Measurements from ENCODE around the gene NEAT1. TPM values are rescaled to one million over a fixed set of nuclear protein-coding genes. Genes with fewer than 3 reads are reported as not detected.

NEAT1 gene
- total and polyA plus RNA-seq, 9 of the 15 experiments (the other 6 are each of a cell fraction or from before 2014, with no cell fraction given) = 20.1 to 389 (median 62.8) TPM

DNA sequence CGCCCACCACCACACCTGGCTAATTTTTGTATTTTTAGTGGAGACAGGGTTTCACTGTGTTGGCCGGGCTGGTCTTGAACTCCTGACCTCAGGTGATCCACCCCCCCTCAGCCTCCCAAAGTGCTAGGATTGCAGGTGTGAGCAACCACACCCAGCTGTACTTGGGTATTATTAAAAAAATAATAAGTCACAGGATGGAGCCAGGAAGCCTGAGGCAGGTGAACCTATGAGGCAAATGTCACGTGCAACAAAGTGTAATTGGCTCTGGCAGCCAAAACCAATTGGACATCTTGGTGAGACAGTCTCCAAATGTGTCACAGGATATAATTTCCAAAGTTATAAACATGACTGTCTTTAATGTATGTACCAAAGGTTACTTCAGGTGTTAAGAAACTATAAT is 52.3 kb downstream of the NEAT1 start:
- Histone ChIP-seq H4K20me1 (replicated peaks; ENCODE audit: control insufficient read depth, insufficient read depth, low read length) (no peaks in the 10 kb centered on the region; the same call in 1 of the 2 replicates), H3K4me3 (no peak overlapping the region), H3K27me3 (ENCODE audit: control insufficient read depth in 2 of 2, insufficient read depth in 2 of 2, low read length in 2 of 2) (no peaks in the 10 kb centered on the region), H3K9ac (ENCODE audit: insufficient read depth in 1 of 2, low read depth in 2 of 2, low read length in 2 of 2) (peak overlapping the region in 1 of 2 experiments; percentile 33; a peak in 2 of 4 replicates), H3K36me3 (ENCODE audit: control insufficient read depth, insufficient read depth, low read length) (peaks cover 9% of the 10 kb centered on the region; the same call in 1 of the 3 replicates), H2AFZ (ENCODE audit: low read depth, low read length) (no peak overlapping the region), H3K9me3 (replicated peaks; ENCODE audit: control insufficient read depth, insufficient read depth, low read depth, low read length) (no peaks in the 10 kb centered on the region), H3K4me2 (ENCODE audit: insufficient read depth, low read length) (peak overlapping the region; percentile 43; the same call in 1 of the 2 replicates), H3K4me1 (replicated peaks in 1 of 2; ENCODE audit: control insufficient read depth in 2 of 2, insufficient read depth in 2 of 2, low read length in 2 of 2) (peaks cover 41 to 72% of the 10 kb centered on the region in 2 experiments), H3K27ac (ENCODE audit: extremely low read depth, low read depth, low read length) (peak overlapping the region; percentile 42), H3K9me1 (ENCODE audit: control insufficient read depth, insufficient read depth, low read length) (no peaks in the 10 kb centered on the region), H3K79me2 (ENCODE audit: control insufficient read depth, insufficient read depth, low read length) (peaks cover 95% of the 10 kb centered on the region)
- DNase-seq (ENCODE audit: extremely low read depth in 1 of 4, low spot score in 3 of 4) = no peak
- ATAC-seq = no peak
- TF ChIP-seq SIX5 (IDR thresholded peaks at IDR 0.05; ENCODE audit: borderline replicate concordance in 1 of 2, insufficient read depth in 1 of 2, low read depth in 1 of 2, low read length in 2 of 2) (no peak), PPARD (CRISPR knock-in tag; IDR thresholded peaks at IDR 0.05) (no peak), FOXA3 (CRISPR knock-in tag; conservative IDR thresholded peaks at IDR 0.05 in 1 of 2, IDR thresholded peaks at IDR 0.05 in 1 of 2) (no peak), BRCA1 (IDR thresholded peaks at IDR 0.05) (no peak), BRCA1 (CRISPR knock-in tag; IDR thresholded peaks at IDR 0.05) (no peak)
- no TSS peak for BruUV-seq (replicated peaks)
- POLR2A ChIA-PET = interaction anchor here (1.6 to 26.0 kb wide), 4 partner anchors 16 to 88 kb away, joined by 3 to 2118 read pairs (median 356); partner anchors contain the start of genes FRMD8, MALAT1 and NEAT1
- in situ Hi-C loops (cut with MboI) = loop anchor here (5.0 kb wide), 1 partner anchor 32 kb away; no protein-coding TSS in a partner anchor
- CTCF ChIA-PET (ENCODE audit: low intra/inter-chr PET ratio) = no interaction called here
- no peak for FAIRE-seq
- 82% methylated on average over 3 of the region's 3 CpGs for WGBS (ENCODE audit: insufficient coverage, low coverage, missing lambda C conversion rate)
- intact Hi-C loops (cut with micrococcal nuclease) = loop anchor here (5.0 kb wide), 1 partner anchor 97 kb away; the partner anchor contains the start of genes FAM89B and ZNRD2

Measured in K562 (cell line).